ENCODE measurements around the gene MALT1. TPM values are rescaled to one million over a fixed set of nuclear protein-coding genes. Genes with fewer than 3 reads are reported as not detected.

The MALT1 gene
- total and polyA plus RNA-seq, 2 donors (not counting 1 experiment from before 2014, with no cell fraction given) = 18.0 to 25.5 TPM

GRCh38 chr18:58796220-58796619, 125.0 kb downstream of the MALT1 start:
- TF ChIP-seq EZH2 (IDR thresholded peaks at IDR 0.05; ENCODE audit: low read length, missing control alignments) = no peak
- no peak for TF ChIP-seq CTCF (conservative IDR thresholded peaks at IDR 0.05 in 1 of 2, IDR thresholded peaks at IDR 0.05 in 1 of 2; ENCODE audit: low read depth in 1 of 2, low read length in 2 of 2)
- DNase-seq (ENCODE audit: low read depth in 2 of 2) = no peak
- H4K20me1 ChIP-seq (ENCODE audit: control insufficient read depth, extremely low read depth, insufficient read depth, low read length) = no peaks in the 10 kb centered on the region
- no peak overlapping the region for H3K4me3 ChIP-seq (replicated peaks in 1 of 4; ENCODE audit: control extremely low read depth in 1 of 4, insufficient read depth in 1 of 4, low read depth in 3 of 4, low read length in 4 of 4)
- no peak overlapping the region for H3K4me2 ChIP-seq (ENCODE audit: extremely low read depth, insufficient read depth, low read length)
- H3K4me1 ChIP-seq (ENCODE audit: control insufficient read depth, extremely low read depth, insufficient read depth, low read length) = no peaks in the 10 kb centered on the region
- no peaks in the 10 kb centered on the region for H3K79me2 ChIP-seq (ENCODE audit: control insufficient read depth, insufficient read depth, low read length)
- no peak overlapping the region for H2AFZ ChIP-seq (ENCODE audit: low read length)
- H3K27ac ChIP-seq (ENCODE audit: insufficient read depth, low read length) = no peak overlapping the region
- H3K27me3 ChIP-seq (ENCODE audit: control insufficient read depth, insufficient read depth, low read length) = no peaks in the 10 kb centered on the region
- H3K9me3 ChIP-seq (ENCODE audit: control insufficient read depth, insufficient read depth, low read depth, low read length) = no peaks in the 10 kb centered on the region
- no peaks in the 10 kb centered on the region for H3K36me3 ChIP-seq (ENCODE audit: control insufficient read depth, insufficient read depth, low read length)
- H3K9ac ChIP-seq (ENCODE audit: insufficient read depth, low read length) = no peak overlapping the region

GRCh38 chr18:58800582-58800981, 129.3 kb downstream of the MALT1 start:
- H3K4me3 ChIP-seq (replicated peaks in 1 of 4; ENCODE audit: control extremely low read depth in 1 of 4, insufficient read depth in 1 of 4, low read depth in 3 of 4, low read length in 4 of 4) = no peak overlapping the region
- H3K9ac ChIP-seq (ENCODE audit: insufficient read depth, low read length) = no peak overlapping the region
- no peak for DNase-seq (ENCODE audit: low read depth in 2 of 2)
- no peaks in the 10 kb centered on the region for H4K20me1 ChIP-seq (ENCODE audit: control insufficient read depth, extremely low read depth, insufficient read depth, low read length)
- H2AFZ ChIP-seq (ENCODE audit: low read length) = no peak overlapping the region
- H3K36me3 ChIP-seq (ENCODE audit: control insufficient read depth, insufficient read depth, low read length) = no peaks in the 10 kb centered on the region
- TF ChIP-seq CTCF (conservative IDR thresholded peaks at IDR 0.05 in 1 of 2, IDR thresholded peaks at IDR 0.05 in 1 of 2; ENCODE audit: low read depth in 1 of 2, low read length in 2 of 2) (no peak), EZH2 (IDR thresholded peaks at IDR 0.05; ENCODE audit: low read length, missing control alignments) (no peak)
- no peak overlapping the region for H3K4me2 ChIP-seq (ENCODE audit: extremely low read depth, insufficient read depth, low read length)
- no peaks in the 10 kb centered on the region for H3K79me2 ChIP-seq (ENCODE audit: control insufficient read depth, insufficient read depth, low read length)
- no peaks in the 10 kb centered on the region for H3K27me3 ChIP-seq (ENCODE audit: control insufficient read depth, insufficient read depth, low read length)
- H3K9me3 ChIP-seq (ENCODE audit: control insufficient read depth, insufficient read depth, low read depth, low read length) = no peaks in the 10 kb centered on the region
- no peak overlapping the region for H3K27ac ChIP-seq (ENCODE audit: insufficient read depth, low read length)
- H3K4me1 ChIP-seq (ENCODE audit: control insufficient read depth, extremely low read depth, insufficient read depth, low read length) = no peaks in the 10 kb centered on the region

GRCh38 chr18:58802959-58803358, 131.7 kb downstream of the MALT1 start:
- Histone ChIP-seq H3K4me3 (replicated peaks in 1 of 4; ENCODE audit: control extremely low read depth in 1 of 4, insufficient read depth in 1 of 4, low read depth in 3 of 4, low read length in 4 of 4) (no peak overlapping the region), H3K4me1 (ENCODE audit: control insufficient read depth, extremely low read depth, insufficient read depth, low read length) (no peaks in the 10 kb centered on the region), H3K79me2 (ENCODE audit: control insufficient read depth, insufficient read depth, low read length) (no peaks in the 10 kb centered on the region), H3K36me3 (ENCODE audit: control insufficient read depth, insufficient read depth, low read length) (no peaks in the 10 kb centered on the region), H3K27ac (ENCODE audit: insufficient read depth, low read length) (no peak overlapping the region), H2AFZ (ENCODE audit: low read length) (no peak overlapping the region), H4K20me1 (ENCODE audit: control insufficient read depth, extremely low read depth, insufficient read depth, low read length) (no peaks in the 10 kb centered on the region), H3K4me2 (ENCODE audit: extremely low read depth, insufficient read depth, low read length) (no peak overlapping the region), H3K27me3 (ENCODE audit: control insufficient read depth, insufficient read depth, low read length) (no peaks in the 10 kb centered on the region), H3K9me3 (ENCODE audit: control insufficient read depth, insufficient read depth, low read depth, low read length) (no peaks in the 10 kb centered on the region), H3K9ac (ENCODE audit: insufficient read depth, low read length) (no peak overlapping the region)
- no peak for DNase-seq (ENCODE audit: low read depth in 2 of 2)
- no peak for TF ChIP-seq CTCF (conservative IDR thresholded peaks at IDR 0.05 in 1 of 2, IDR thresholded peaks at IDR 0.05 in 1 of 2; ENCODE audit: low read depth in 1 of 2, low read length in 2 of 2)
- no peak for TF ChIP-seq EZH2 (IDR thresholded peaks at IDR 0.05; ENCODE audit: low read length, missing control alignments)
